Measurements from ENCODE around the gene MYPN. TPM values are rescaled to one million over a fixed set of nuclear protein-coding genes. Genes with fewer than 3 reads are reported as not detected.

The MYPN gene
- total RNA-seq, 1 experiment from 2014 or later = not detected

- WGBS (ENCODE audit: extremely low coverage, insufficient read length, low lambda C conversion rate) = no CpG with 5 or more reads among the region's 1 CpG
- no peak for TF ChIP-seq CTCF (conservative IDR thresholded peaks at IDR 0.05)
- no peaks in the 10 kb centered on the region for H3K79me2 ChIP-seq (ENCODE audit: insufficient read depth, low read length)
- no peak overlapping the region for H3T11ph ChIP-seq (ENCODE audit: low read length)
- H3K14ac ChIP-seq (ENCODE audit: insufficient read depth, low read length) = no peak overlapping the region
- H3K18ac ChIP-seq (ENCODE audit: insufficient read length, low read depth, low read length) = no peak overlapping the region
- H2BK20ac ChIP-seq (ENCODE audit: low read depth, low read length, poor library complexity, severe bottlenecking) = no peak overlapping the region
- H3K4me2 ChIP-seq (ENCODE audit: insufficient read depth, insufficient read length, low read length) = no peak overlapping the region
- no peaks in the 10 kb centered on the region for H3K27me3 ChIP-seq (ENCODE audit: insufficient read depth, low read length)
- DNase-seq = no peak
- H2BK120ac ChIP-seq (ENCODE audit: low read depth, low read length, poor library complexity, severe bottlenecking) = no peak overlapping the region
- Mint-ChIP-seq H3K9me3 (no peaks in the 10 kb centered on the region), H3K36me3 (ENCODE audit: insufficient read depth in 1 of 3, low read depth in 3 of 3) (peaks cover 0 to 3% (median 0%) of the 10 kb centered on the region in 3 experiments; a peak in 1 of 7 replicates), H3K27ac (no peak overlapping the region), H3K4me3 (no peak overlapping the region), H3K27me3 (ENCODE audit: low read depth) (no peaks in the 10 kb centered on the region), H3K4me1 (no peaks in the 10 kb centered on the region; a peak in 1 of 4 replicates)
- H4K20me1 ChIP-seq (ENCODE audit: control insufficient read depth, insufficient read depth, insufficient read length) = no peaks in the 10 kb centered on the region
- no peak overlapping the region for H3K9ac ChIP-seq (ENCODE audit: extremely low read depth, insufficient read length, low read length)
- H2BK5ac ChIP-seq (ENCODE audit: insufficient read length, low read length) = no peak overlapping the region
- no peaks in the 10 kb centered on the region for H3K9me3 ChIP-seq (ENCODE audit: control insufficient read depth, low read depth, low read length)
- H3K56ac ChIP-seq (ENCODE audit: insufficient read length, low read depth, low read length) = no peak overlapping the region
- H4K5ac ChIP-seq (ENCODE audit: insufficient read length, low read depth, low read length) = no peak overlapping the region
- H3K4me1 ChIP-seq (ENCODE audit: insufficient read depth, low read length) = no peaks in the 10 kb centered on the region
- H3K23me2 ChIP-seq (ENCODE audit: insufficient read length, low read depth, low read length, poor library complexity, severe bottlenecking) = no peaks in the 10 kb centered on the region
- no peak overlapping the region for H3K4ac ChIP-seq (ENCODE audit: low read depth, low read length)
- H4K8ac ChIP-seq (replicated peaks; ENCODE audit: insufficient read length, low read depth, low read length) = no peak overlapping the region
- H2BK15ac ChIP-seq (ENCODE audit: low read depth, low read length) = no peak overlapping the region
- no peak overlapping the region for H3K27ac ChIP-seq (ENCODE audit: insufficient read length, low read depth, low read length)
- H4K91ac ChIP-seq (ENCODE audit: insufficient read length, low read depth, low read length) = no peak overlapping the region
- H2AK5ac ChIP-seq (ENCODE audit: insufficient read length, low read length) = no peak overlapping the region
- H3K23ac ChIP-seq (ENCODE audit: insufficient read length, low read depth, low read length) = no peak overlapping the region
- no peaks in the 10 kb centered on the region for H3K79me1 ChIP-seq (ENCODE audit: insufficient read depth, low read depth, low read length, poor library complexity, severe bottlenecking)
- H2BK12ac ChIP-seq (ENCODE audit: insufficient read length, low read depth, low read length) = no peak overlapping the region
- no peak overlapping the region for H2AFZ ChIP-seq (ENCODE audit: low read length)
Measured at GRCh38 chr10:68171539-68172080, 62.3 kb downstream of the MYPN start.

Measured in H9 (cell line).